Trophoblast cell (in vitro differentiated cells and primary cell): Measurements from ENCODE around the gene ACO1.
A peak's percentile ranks its signal among the peaks of the same experiment; 100 is the strongest.

Experiments
- DNase-seq, 2 donors: peaks; one replicate each; pipeline ENCODE4 v3.0.0-alpha.2; 2016
- H2AFZ ChIP-seq: 2 replicates; pipeline ENCODE4 v1.6.1; 2013; ENCODE audit warnings: low read length, moderate library complexity, mild to moderate bottlenecking; ENCODE audit not compliant: insufficient read depth, poor library complexity
- H2AK5ac ChIP-seq: 2 replicates; pipeline ENCODE4 v1.6.1; 2013; ENCODE audit warnings: mild to moderate bottlenecking, low read length
- H2BK120ac ChIP-seq: 2 replicates; pipeline ENCODE4 v1.6.1; 2013; ENCODE audit warnings: low read length, mild to moderate bottlenecking, moderate library complexity; ENCODE audit not compliant: insufficient read depth, poor library complexity
- H2BK12ac ChIP-seq: 2 replicates; pipeline ENCODE4 v1.6.1; 2013; ENCODE audit warnings: mild to moderate bottlenecking, low read length, moderate library complexity
- H2BK5ac ChIP-seq: 2 replicates; pipeline ENCODE4 v1.6.1; 2013; ENCODE audit warnings: low read length, low read depth, moderate library complexity, mild to moderate bottlenecking; ENCODE audit not compliant: poor library complexity
- H3K14ac ChIP-seq: 2 replicates; pipeline ENCODE4 v1.6.1; 2013; ENCODE audit warnings: mild to moderate bottlenecking, low read length
- H3K18ac ChIP-seq: 2 replicates; pipeline ENCODE4 v1.6.1; 2013; ENCODE audit warnings: mild to moderate bottlenecking, low read length
- H3K23ac ChIP-seq: 2 replicates; pipeline ENCODE4 v1.6.1; 2013; ENCODE audit warnings: low read length
- H3K27ac ChIP-seq: 2 replicates; pipeline ENCODE4 v1.5.1; 2013; ENCODE audit warnings: low read depth, mild to moderate bottlenecking, inconsistent platforms, low read length, moderate library complexity
- H3K27me3 ChIP-seq: 2 replicates; pipeline ENCODE4 v1.6.1; 2013; ENCODE audit warnings: inconsistent platforms, mild to moderate bottlenecking, low read length, moderate library complexity; ENCODE audit not compliant: insufficient read depth
- H3K36me3 ChIP-seq, 2 experiments: 1 replicate in 1 of 2; 2 replicates in 1 of 2; pipeline ENCODE4 v1.6.1; 2013; ENCODE audit warnings: low read length in 2 of 2, mild to moderate bottlenecking in 2 of 2, moderate library complexity in 1 of 2; ENCODE audit not compliant: insufficient read depth in 2 of 2, control insufficient read depth in 1 of 2
- H3K4ac ChIP-seq: 2 replicates; pipeline ENCODE4 v1.6.1; 2013; ENCODE audit warnings: low read depth, mild to moderate bottlenecking, low read length, moderate library complexity
- H3K4me1 ChIP-seq, 2 experiments: 1 replicate in 1 of 2; 2 replicates in 1 of 2; pipeline ENCODE4 v1.6.1; 2013; ENCODE audit warnings: low read length in 2 of 2, mild to moderate bottlenecking in 2 of 2, moderate library complexity in 1 of 2; ENCODE audit not compliant: insufficient read depth in 2 of 2, control insufficient read depth in 1 of 2
- H3K4me2 ChIP-seq: 2 replicates; pipeline ENCODE4 v1.6.1; 2013; ENCODE audit warnings: inconsistent platforms, mild to moderate bottlenecking, low read length, moderate library complexity
- H3K4me3 ChIP-seq: 2 replicates; pipeline ENCODE4 v1.5.1; 2013; ENCODE audit warnings: mild to moderate bottlenecking, low read depth, low read length, inconsistent platforms
- H3K79me1 ChIP-seq: one replicate; pipeline ENCODE4 v1.6.1; 2013; ENCODE audit warnings: low read length
- H3K79me2 ChIP-seq: 2 replicates; pipeline ENCODE4 v1.6.1; 2013; ENCODE audit warnings: low read length, mild to moderate bottlenecking; ENCODE audit not compliant: control insufficient read depth, insufficient read depth, poor library complexity
- H3K9ac ChIP-seq: 2 replicates; pipeline ENCODE4 v1.6.1; 2013; ENCODE audit warnings: mild to moderate bottlenecking, low read length
- H3K9me3 ChIP-seq: 2 replicates; pipeline ENCODE4 v1.6.1; 2013; ENCODE audit warnings: low read depth, mild to moderate bottlenecking, control low read depth, inconsistent platforms, low read length; ENCODE audit not compliant: insufficient read depth
- H4K12ac ChIP-seq: 2 replicates; pipeline ENCODE4 v1.6.1; 2013; ENCODE audit warnings: low read depth, mild to moderate bottlenecking, low read length, moderate library complexity
- H4K8ac ChIP-seq: 2 replicates; pipeline ENCODE4 v1.6.1; 2013; ENCODE audit warnings: low read depth, mild to moderate bottlenecking, low read length, moderate library complexity
- H4K91ac ChIP-seq: one replicate; pipeline ENCODE4 v1.6.1; 2013; ENCODE audit warnings: low read depth, mild to moderate bottlenecking, low read length, moderate library complexity
- WGBS: extraction: QIAGEN DNeasy Blood & Tissue Kit; methylation state at CpG from one replicate; pipeline ENCODE4 v1.1.7; 2013; ENCODE audit warnings: missing lambda C conversion rate; ENCODE audit not compliant: insufficient read length, insufficient coverage; ENCODE audit errors: extremely low coverage; 5-methylcytosine and 5-hydroxymethylcytosine counted together

Gene ACO1

DNA sequence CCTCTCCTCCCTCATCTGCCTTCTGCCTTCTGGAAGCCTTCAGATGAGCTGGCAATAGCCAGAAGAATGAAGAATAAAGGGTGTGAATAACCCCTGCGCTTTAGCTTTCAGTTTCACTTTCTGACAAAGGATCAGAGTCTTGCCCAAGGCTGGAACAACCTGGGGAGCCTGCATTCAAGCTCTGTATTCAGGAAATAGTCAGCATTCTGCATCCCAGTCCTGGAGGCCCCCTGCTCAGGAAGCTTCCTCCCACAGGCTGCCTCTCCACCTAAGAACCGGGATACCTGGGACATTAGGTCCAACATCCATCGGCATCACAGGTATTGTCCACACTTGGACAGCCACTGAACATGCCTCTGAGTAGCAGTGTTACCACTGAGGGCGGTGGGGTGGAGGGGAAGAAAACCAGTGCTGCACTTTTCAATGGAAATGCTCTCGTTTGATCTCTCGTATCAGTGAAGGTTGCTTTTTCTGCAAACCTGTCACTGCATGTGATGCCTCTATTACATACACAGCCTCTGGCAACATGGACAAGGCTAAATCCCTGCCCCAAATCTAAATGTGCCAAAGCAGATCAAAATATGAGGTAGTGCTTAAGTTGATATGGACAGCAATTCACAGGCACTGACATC is 39.8 kb upstream of the ACO1 start:
- H3K18ac ChIP-seq: no peak overlapping the region
- WGBS: no CpG with 5 or more reads among the region's 6 CpGs

DNA sequence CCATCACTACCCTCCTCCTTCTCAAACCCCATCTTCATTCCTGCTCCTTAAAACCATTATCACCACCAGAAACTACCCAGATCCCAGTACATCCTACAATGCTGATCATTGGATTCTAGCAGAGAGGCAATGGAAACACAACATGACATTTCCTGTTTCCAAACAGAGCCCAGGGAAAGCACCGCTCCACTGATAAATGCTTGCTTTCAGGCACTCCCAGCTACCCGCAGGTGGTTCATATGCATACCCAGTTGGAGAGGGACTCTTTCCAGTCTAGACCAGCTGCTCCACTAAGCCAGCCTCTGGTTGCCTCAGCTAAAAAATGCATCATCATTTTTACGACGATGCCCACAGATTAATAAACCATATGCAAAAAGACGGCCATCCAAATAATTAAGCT is 39.2 kb upstream of the ACO1 start:
- H2AFZ ChIP-seq: no peak overlapping the region
- no peak overlapping the region for H2BK12ac ChIP-seq
- H3K23ac ChIP-seq: no peak overlapping the region
- no peaks in the 10 kb centered on the region for H3K36me3 ChIP-seq
- H3K27ac ChIP-seq: no peak overlapping the region
- H3K4ac ChIP-seq: no peak overlapping the region
- H3K9me3 ChIP-seq: no peaks in the 10 kb centered on the region
- H3K4me3 ChIP-seq: no peak overlapping the region
- no CpG with 5 or more reads among the region's 5 CpGs for WGBS
- DNase-seq: peak in 1 of 2 donors; percentile 50
- no peaks in the 10 kb centered on the region for H3K4me1 ChIP-seq
- no peak overlapping the region for H3K9ac ChIP-seq
- H3K18ac ChIP-seq: no peak overlapping the region
- no peak overlapping the region for H4K12ac ChIP-seq
- no peak overlapping the region for H3K4me2 ChIP-seq
- no peak overlapping the region for H2BK5ac ChIP-seq
- no peaks in the 10 kb centered on the region for H3K27me3 ChIP-seq
- H2BK120ac ChIP-seq: no peak overlapping the region
- H3K14ac ChIP-seq: no peak overlapping the region
- no peaks in the 10 kb centered on the region for H3K79me2 ChIP-seq
- H4K8ac ChIP-seq: no peak overlapping the region
- no peak overlapping the region for H4K91ac ChIP-seq
- no peaks in the 10 kb centered on the region for H3K79me1 ChIP-seq
- no peak overlapping the region for H2AK5ac ChIP-seq

More for the DNA sequence above, 39.8 kb upstream of the ACO1 start:
- no peaks in the 10 kb centered on the region for H3K27me3 ChIP-seq
- no peak overlapping the region for H2AK5ac ChIP-seq
- H3K27ac ChIP-seq: no peak overlapping the region
- no peak overlapping the region for H2BK5ac ChIP-seq
- DNase-seq: peak in 1 of 2 donors; percentile 44
- no peak overlapping the region for H2AFZ ChIP-seq
- H3K36me3 ChIP-seq: no peaks in the 10 kb centered on the region
- H2BK120ac ChIP-seq: no peak overlapping the region
- no peak overlapping the region for H3K4me3 ChIP-seq
- H3K9me3 ChIP-seq: no peaks in the 10 kb centered on the region
- H3K14ac ChIP-seq: no peak overlapping the region
- H3K79me2 ChIP-seq: no peaks in the 10 kb centered on the region
- H3K9ac ChIP-seq: no peak overlapping the region
- no peaks in the 10 kb centered on the region for H3K4me1 ChIP-seq
- no peak overlapping the region for H4K91ac ChIP-seq
- no peak overlapping the region for H4K8ac ChIP-seq
- no peaks in the 10 kb centered on the region for H3K79me1 ChIP-seq
- H3K4me2 ChIP-seq: no peak overlapping the region
- no peak overlapping the region for H4K12ac ChIP-seq
- H3K4ac ChIP-seq: no peak overlapping the region
- no peak overlapping the region for H3K23ac ChIP-seq
- no peak overlapping the region for H2BK12ac ChIP-seq

DNA sequence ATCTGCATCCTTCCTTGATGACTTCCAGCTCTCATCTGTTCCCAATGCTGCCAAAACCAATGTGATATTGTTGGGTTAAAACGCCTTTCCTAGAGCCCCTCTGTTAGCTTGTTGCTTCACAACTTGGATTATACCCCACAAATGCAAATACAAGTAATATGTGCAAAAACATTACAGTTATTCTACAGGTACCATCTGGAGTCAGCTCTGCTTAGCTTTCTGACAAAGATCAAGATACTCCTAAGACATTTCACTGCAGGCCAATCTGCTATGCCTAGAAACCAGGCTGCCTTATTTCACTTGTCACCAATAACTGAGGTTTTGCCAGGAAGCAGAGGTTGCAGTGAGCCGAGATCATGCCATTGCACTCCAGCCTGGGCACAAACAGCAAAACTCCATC is 36.9 kb upstream of the ACO1 start:
- WGBS: no CpG with 5 or more reads among the region's 2 CpGs
- no peaks in the 10 kb centered on the region for H3K79me1 ChIP-seq
- no peak overlapping the region for H3K14ac ChIP-seq
- H3K4ac ChIP-seq: no peak overlapping the region
- no peak overlapping the region for H2BK120ac ChIP-seq
- no peaks in the 10 kb centered on the region for H3K36me3 ChIP-seq
- no peak overlapping the region for H3K9ac ChIP-seq
- no peak overlapping the region for H3K4me2 ChIP-seq
- no peaks in the 10 kb centered on the region for H3K9me3 ChIP-seq
- no peak overlapping the region for H4K8ac ChIP-seq
- no peak overlapping the region for H2AFZ ChIP-seq
- no peak overlapping the region for H2BK5ac ChIP-seq
- no peak for DNase-seq
- no peak overlapping the region for H2BK12ac ChIP-seq
- no peak overlapping the region for H4K12ac ChIP-seq
- H3K4me3 ChIP-seq: no peak overlapping the region
- no peak overlapping the region for H3K18ac ChIP-seq
- no peak overlapping the region for H3K23ac ChIP-seq
- peaks cover 0 to 2% of the 10 kb centered on the region in 2 experiments for H3K4me1 ChIP-seq
- no peaks in the 10 kb centered on the region for H3K27me3 ChIP-seq
- no peak overlapping the region for H3K27ac ChIP-seq
- H3K79me2 ChIP-seq: no peaks in the 10 kb centered on the region
- no peak overlapping the region for H4K91ac ChIP-seq
- H2AK5ac ChIP-seq: no peak overlapping the region

DNA sequence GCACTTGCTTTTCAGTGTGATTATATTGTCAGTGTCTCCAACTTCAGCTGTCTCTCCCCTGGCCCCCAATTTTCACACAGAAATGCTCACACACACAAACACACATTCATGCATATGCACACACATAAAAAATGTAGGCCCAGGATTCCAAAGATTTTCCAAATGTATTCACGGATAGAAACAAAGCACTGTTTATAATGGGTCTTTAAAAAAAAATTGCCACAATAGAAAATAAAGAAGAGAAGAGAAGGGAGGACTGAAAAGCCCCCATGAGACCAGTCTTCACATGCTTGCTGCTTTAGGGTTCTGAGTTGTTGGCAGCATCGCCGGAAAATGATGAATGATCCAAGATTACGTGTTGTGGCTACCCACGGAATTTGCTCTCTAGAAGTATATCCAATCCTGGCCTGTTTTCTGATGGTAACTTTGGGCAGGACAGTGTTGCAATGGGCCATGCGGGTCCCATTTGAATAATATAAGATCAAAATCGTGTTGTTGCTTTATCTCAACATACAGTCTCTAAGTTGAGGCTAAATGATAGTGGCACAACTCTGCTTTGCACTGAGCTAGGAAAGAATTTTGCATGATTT is 36.2 kb upstream of the ACO1 start:
- H3K9ac ChIP-seq: no peak overlapping the region
- H3K79me2 ChIP-seq: no peaks in the 10 kb centered on the region
- no peak overlapping the region for H4K8ac ChIP-seq
- H3K9me3 ChIP-seq: no peaks in the 10 kb centered on the region
- no peak overlapping the region for H3K4ac ChIP-seq
- H3K4me1 ChIP-seq: peaks cover 0 to 2% of the 10 kb centered on the region in 2 experiments
- no peaks in the 10 kb centered on the region for H3K79me1 ChIP-seq
- H3K4me2 ChIP-seq: no peak overlapping the region
- H2BK120ac ChIP-seq: no peak overlapping the region
- no peak overlapping the region for H2AK5ac ChIP-seq
- DNase-seq: no peak
- no peak overlapping the region for H3K23ac ChIP-seq
- no peak overlapping the region for H2AFZ ChIP-seq
- no peak overlapping the region for H3K27ac ChIP-seq
- no peak overlapping the region for H2BK5ac ChIP-seq
- no peaks in the 10 kb centered on the region for H3K36me3 ChIP-seq
- H3K14ac ChIP-seq: no peak overlapping the region
- H4K91ac ChIP-seq: no peak overlapping the region
- H3K4me3 ChIP-seq: no peak overlapping the region
- H2BK12ac ChIP-seq: no peak overlapping the region
- H3K18ac ChIP-seq: no peak overlapping the region
- no peak overlapping the region for H4K12ac ChIP-seq
- no CpG with 5 or more reads among the region's 7 CpGs for WGBS
- no peaks in the 10 kb centered on the region for H3K27me3 ChIP-seq
